D721Med (cell line): ENCODE measurements around the gene CRTC2.

ENCODE experiments used
- DNase-seq: peaks from one replicate; pipeline ENCODE4 v3.0.0; 2011; ENCODE audit warnings: low spot score; ENCODE audit not compliant: insufficient read length
- FAIRE-seq: peaks from 2 replicates; lab custom pipeline; 2011; peaks lifted over from hg19 to GRCh38; lab: Jason Lieb, UNC
- TF ChIP-seq, protein P1 (sequence below): IDR thresholded peaks from 2 replicates; pipeline ENCODE4 v1.5.1; 2012; ENCODE audit warnings: mild to moderate bottlenecking, control low read depth; ENCODE audit not compliant: insufficient read depth; ENCODE audit errors: missing control alignments

CRTC2 gene

DNA sequence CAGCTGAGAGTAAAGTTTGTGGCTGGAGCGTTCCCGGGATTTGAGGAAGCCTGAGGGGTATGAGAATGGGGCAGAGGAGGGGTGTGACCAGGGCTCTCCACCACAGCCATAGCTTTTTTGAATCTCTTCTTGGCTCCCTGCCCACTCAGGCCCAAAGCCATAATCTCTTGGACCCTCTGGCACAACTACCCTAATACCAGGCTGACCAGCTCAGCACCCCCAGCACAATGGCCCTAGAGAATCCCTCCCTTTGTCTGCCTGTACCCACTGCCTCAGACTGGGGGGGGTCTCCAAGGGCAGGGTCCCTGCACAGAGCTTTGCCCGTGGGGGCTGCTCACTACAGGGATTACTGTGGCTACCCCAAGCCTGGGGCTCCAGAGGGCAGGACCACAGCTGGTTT, 19.4 kb downstream of the CRTC2 start:
- TF ChIP-seq, protein P1, sequence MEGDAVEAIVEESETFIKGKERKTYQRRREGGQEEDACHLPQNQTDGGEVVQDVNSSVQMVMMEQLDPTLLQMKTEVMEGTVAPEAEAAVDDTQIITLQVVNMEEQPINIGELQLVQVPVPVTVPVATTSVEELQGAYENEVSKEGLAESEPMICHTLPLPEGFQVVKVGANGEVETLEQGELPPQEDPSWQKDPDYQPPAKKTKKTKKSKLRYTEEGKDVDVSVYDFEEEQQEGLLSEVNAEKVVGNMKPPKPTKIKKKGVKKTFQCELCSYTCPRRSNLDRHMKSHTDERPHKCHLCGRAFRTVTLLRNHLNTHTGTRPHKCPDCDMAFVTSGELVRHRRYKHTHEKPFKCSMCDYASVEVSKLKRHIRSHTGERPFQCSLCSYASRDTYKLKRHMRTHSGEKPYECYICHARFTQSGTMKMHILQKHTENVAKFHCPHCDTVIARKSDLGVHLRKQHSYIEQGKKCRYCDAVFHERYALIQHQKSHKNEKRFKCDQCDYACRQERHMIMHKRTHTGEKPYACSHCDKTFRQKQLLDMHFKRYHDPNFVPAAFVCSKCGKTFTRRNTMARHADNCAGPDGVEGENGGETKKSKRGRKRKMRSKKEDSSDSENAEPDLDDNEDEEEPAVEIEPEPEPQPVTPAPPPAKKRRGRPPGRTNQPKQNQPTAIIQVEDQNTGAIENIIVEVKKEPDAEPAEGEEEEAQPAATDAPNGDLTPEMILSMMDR, result no peak
- FAIRE-seq, result no peak
- no peak for DNase-seq

DNA sequence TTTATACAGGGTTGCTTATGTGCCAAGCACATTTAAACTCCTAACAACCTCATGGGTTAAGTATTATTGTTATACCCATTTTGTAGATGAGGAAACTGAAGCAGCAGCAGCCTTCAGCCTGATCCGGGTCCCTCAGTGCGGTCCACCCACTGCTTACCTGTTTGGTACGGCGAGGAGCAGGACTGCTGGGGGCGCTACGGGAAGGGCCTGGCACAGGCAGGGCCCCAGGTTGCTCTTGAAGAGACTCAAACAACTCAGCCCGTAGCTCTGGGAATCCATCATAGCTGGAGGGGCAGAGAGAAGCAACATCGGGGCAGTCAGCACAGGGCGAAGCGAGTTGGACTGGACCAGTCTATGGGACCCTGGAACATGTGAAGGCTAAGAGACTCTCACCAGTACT, 21.1 kb downstream of the CRTC2 start:
- DNase-seq (no peak), FAIRE-seq (no peak)
- TF ChIP-seq, protein P1, result no peak

DNA sequence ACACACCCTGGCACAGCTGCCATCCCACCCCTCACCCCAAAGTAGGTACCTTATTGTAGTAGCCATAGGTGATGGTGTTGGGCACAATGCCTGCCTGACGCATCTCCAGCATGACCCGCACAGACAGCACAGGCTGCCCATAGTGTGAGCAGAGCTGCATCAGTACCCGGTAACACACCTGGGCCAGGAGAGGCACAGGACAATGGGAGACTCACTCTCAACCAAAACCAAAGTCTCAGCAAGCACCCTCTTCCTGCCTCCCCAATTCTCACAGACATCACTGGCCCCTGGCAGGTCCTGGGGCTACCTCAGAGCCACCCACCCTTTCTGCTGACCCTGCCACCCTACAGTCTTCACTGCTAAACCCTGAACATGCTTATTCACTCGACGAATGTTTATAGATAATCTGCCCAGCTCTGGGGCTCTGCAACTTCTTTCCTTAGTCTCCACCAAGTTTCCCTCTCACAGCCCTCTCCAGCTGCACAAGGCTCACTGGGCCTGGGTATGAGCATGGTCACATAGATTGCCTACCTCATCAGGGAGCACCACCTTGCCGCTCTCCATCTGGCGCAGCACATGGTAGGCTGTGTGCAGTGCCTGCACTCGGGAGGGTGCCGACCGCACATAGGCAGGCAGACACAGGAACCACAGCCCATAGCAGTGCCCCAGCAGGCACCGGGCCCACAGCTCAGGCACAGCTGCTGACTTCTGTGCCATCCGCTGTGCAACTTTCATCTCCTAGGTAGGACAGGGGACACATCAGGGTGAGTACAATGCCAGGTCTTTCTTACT, 22.2 kb downstream of the CRTC2 start:
- no peak for DNase-seq
- FAIRE-seq, result no peak
- TF ChIP-seq, protein P1, result no peak

- TF ChIP-seq, protein P1, result no peak
- no peak for FAIRE-seq
Observed at GRCh38 chr1:153934746-153935145, 23.7 kb downstream of the CRTC2 start.

DNA sequence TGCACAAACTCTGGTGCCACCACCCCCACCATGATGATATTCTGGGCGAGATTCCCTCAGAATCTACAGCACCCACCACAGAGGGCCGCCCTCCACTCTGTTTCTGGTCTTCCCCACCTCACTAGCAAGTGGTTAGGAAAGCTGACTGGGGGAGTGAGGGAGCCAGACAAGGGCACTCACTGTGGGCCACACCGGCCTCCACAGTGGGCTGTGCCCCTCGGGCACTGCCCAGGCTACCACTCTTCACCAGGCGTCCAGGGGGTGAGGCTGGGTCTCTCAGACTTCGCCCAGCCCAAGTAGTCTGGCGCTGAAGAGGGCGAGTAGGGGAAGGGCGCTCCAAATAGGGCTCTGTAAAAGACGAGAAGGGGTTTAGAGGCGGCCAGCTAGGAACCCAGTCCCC, 24.5 kb downstream of the CRTC2 start:
- TF ChIP-seq, protein P1, result no peak
- DNase-seq, result no peak
- no peak for FAIRE-seq

More at GRCh38 chr1:153934746-153935145, 23.7 kb downstream of the CRTC2 start:
- DNase-seq, result no peak

GRCh38 chr1:153933430-153933829, 25.0 kb downstream of the CRTC2 start:
- TF ChIP-seq, protein P1, result no peak
- FAIRE-seq, result no peak

More at GRCh38 chr1:153933430-153933829, 25.0 kb downstream of the CRTC2 start:
- no peak for DNase-seq
